Measurements from ENCODE around the gene PYGL.
A peak's percentile ranks its signal among the peaks of the same experiment; 100 is the strongest.

DNA sequence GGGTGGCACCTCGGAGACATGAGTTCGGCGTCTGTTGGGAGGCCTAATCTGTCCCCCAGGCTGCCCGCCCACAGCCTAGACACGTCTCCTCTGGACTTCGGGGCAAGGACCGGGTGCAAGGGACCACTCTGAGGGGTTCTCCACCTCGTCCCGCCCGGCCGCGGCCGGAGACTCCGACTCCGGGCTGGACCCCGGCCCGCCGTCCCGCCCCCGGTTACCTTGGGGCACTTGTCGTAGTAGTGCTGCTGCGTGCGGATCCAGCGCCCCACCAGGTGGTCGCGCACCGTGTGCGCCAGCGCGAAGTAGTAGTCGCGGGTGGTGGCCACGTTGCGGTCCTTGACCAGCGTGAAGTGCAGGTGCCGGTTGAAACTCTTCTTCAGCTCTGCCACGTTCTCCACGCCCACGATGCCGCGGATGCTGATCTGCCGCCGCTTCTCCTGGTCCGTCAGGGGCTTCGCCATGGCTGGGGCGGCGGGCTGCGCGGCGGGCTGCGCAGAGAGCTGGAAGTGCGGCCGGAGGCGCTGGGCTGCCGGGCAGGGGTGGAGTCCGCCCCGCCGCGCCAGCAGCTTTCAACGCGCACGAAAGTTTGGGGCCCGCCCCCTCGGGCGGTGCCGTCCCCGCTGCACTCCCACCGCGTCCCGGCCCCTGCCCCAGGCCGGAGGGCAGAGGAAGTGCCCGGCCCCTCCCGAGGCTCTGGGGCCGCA is at the start of gene PYGL:
- peak in 2 of 3 donors; percentile 61 to 81 for TF ChIP-seq POLR2AphosphoS5 (IDR thresholded peaks at IDR 0.05)
- TF ChIP-seq, protein P1, sequence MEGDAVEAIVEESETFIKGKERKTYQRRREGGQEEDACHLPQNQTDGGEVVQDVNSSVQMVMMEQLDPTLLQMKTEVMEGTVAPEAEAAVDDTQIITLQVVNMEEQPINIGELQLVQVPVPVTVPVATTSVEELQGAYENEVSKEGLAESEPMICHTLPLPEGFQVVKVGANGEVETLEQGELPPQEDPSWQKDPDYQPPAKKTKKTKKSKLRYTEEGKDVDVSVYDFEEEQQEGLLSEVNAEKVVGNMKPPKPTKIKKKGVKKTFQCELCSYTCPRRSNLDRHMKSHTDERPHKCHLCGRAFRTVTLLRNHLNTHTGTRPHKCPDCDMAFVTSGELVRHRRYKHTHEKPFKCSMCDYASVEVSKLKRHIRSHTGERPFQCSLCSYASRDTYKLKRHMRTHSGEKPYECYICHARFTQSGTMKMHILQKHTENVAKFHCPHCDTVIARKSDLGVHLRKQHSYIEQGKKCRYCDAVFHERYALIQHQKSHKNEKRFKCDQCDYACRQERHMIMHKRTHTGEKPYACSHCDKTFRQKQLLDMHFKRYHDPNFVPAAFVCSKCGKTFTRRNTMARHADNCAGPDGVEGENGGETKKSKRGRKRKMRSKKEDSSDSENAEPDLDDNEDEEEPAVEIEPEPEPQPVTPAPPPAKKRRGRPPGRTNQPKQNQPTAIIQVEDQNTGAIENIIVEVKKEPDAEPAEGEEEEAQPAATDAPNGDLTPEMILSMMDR (IDR thresholded peaks at IDR 0.05), result no peak
- no peak for TF ChIP-seq POLR2A (IDR thresholded peaks at IDR 0.05)
- no peak for TF ChIP-seq EP300 (IDR thresholded peaks at IDR 0.05)
